Sigmoid colon (tissue), 7 donors: Measurements from ENCODE around the gene B4GALT3. TPM values are rescaled to one million over a fixed set of nuclear protein-coding genes. Genes with fewer than 3 reads are reported as not detected.

Experiments used
- DNase-seq: peaks from one replicate; pipeline ENCODE4 v3.0.0-alpha.2; 2019
- H3K27ac ChIP-seq, 4 donors: fragments of 200-600 bp; sonication (generic); one replicate each; pipeline ENCODE4 v1.5.1; 2016 to 2019; ENCODE audit warnings: mild to moderate bottlenecking in 1 of 4
- H3K27me3 ChIP-seq, 3 donors: fragments of 200-600 bp; sonication (generic); one replicate each; pipeline ENCODE4 v1.5.1; 2019; ENCODE audit warnings: mild to moderate bottlenecking in 1 of 3
- H3K36me3 ChIP-seq, 4 donors: fragments of 200-600 bp; sonication (generic); one replicate each; pipeline ENCODE4 v1.5.1; 2016 to 2019
- H3K4me1 ChIP-seq, 4 donors: fragments of 200-600 bp; sonication (generic); one replicate each; pipeline ENCODE4 v1.5.1; 2017 to 2019
- H3K4me3 ChIP-seq, 4 donors: fragments of 200-600 bp; sonication (generic); one replicate each; pipeline ENCODE4 v1.5.1; 2017 to 2019; ENCODE audit warnings: mild to moderate bottlenecking in 2 of 4, moderate library complexity in 1 of 4
- H3K9me3 ChIP-seq, 4 donors: fragments of 200-600 bp in 3 of 4; sonication (generic) in 3 of 4; one replicate each; pipeline versions ENCODE4 v1.5.1 to v1.6.1; 2013 to 2019
- EP300 ChIP-seq, 4 donors: sonication (generic); formaldehyde crosslinking; IDR thresholded peaks; one replicate each; pipeline ENCODE4 v1.6.1; 2017; ENCODE audit warnings: antibody characterized with exemption in 4 of 4
- POLR2A ChIP-seq, 2 donors: fragments of 450-650 bp; IDR thresholded peaks; one replicate each; pipeline ENCODE4 v1.6.1; 2016; ENCODE audit warnings: antibody characterized with exemption in 2 of 2, mild to moderate bottlenecking in 2 of 2, moderate library complexity in 2 of 2
- POLR2AphosphoS5 ChIP-seq, 4 donors: sonication (generic); formaldehyde crosslinking; IDR thresholded peaks; one replicate each; pipeline ENCODE4 v1.6.1; 2017; ENCODE audit warnings: antibody characterized with exemption in 4 of 4
- WGBS, 2 donors: extraction: QIAGEN DNeasy Blood & Tissue Kit; methylation state at CpG; one replicate each; pipeline ENCODE4 v1.1.7; 2013; 5-methylcytosine and 5-hydroxymethylcytosine counted together
- intact Hi-C: fragments of 100-400 bp; cut with DNase I; formaldehyde crosslinking; loops from one replicate; pipeline ENCODE4 v1.15.1; 2023
- polyA plus RNA-seq, 3 donors: library from polyadenylated mRNA; stranded (reverse); fragments of 200-250 nt; gene quantifications; one replicate each; pipeline ENCODE4 v1.2.3, GENCODE V29; 2013
- total RNA-seq, 4 donors: library from RNA; depleted of rRNA; stranded (reverse); fragments of >200 nt; gene quantifications; one replicate each; pipeline ENCODE4 v1.1.0, GENCODE V29; 2016
- TF ChIP-seq, protein P1 (sequence below), 4 experiments: fragments of 450-650 bp in 3 of 4; fragments of 200-600 bp in 1 of 4; IDR thresholded peaks; one replicate each; pipeline ENCODE4 v1.5.1; 2016 to 2019; ENCODE audit warnings: antibody characterized with exemption in 4 of 4, mild to moderate bottlenecking in 3 of 4, moderate library complexity in 2 of 4
- donor health status: healthy with polysubstance abuse.
- donor health status: Bipolar disorder and iron deficiency.
- donor health status: healthy.

Gene B4GALT3
- total and polyA plus RNA-seq, 7 donors: 10.7 to 33.4 (median 16.8) TPM

GRCh38 chr1:161196521-161197451 lies 19.5 kb upstream of the B4GALT3 start:
- peak overlapping the region in 3 of 4 donors; percentile 25 to 44 (median 39) for H3K4me3 ChIP-seq
- DNase-seq: peak; percentile 87
- 83% methylated on average over 27 of the region's 27 CpGs for WGBS, 2 donors
- H3K27me3 ChIP-seq: no peaks in the 10 kb centered on the region
- peak overlapping the region; percentile 94 to 97 (median 96) for H3K27ac ChIP-seq
- H3K4me1 ChIP-seq: peaks cover 0 to 76% (median 58%) of the 10 kb centered on the region in 4 donors
- H3K9me3 ChIP-seq: no peaks in the 10 kb centered on the region
- peak in 3 of 4 donors; percentile 15 to 38 (median 25) for TF ChIP-seq POLR2AphosphoS5 (IDR thresholded peaks at IDR 0.05)
- TF ChIP-seq, protein P1, sequence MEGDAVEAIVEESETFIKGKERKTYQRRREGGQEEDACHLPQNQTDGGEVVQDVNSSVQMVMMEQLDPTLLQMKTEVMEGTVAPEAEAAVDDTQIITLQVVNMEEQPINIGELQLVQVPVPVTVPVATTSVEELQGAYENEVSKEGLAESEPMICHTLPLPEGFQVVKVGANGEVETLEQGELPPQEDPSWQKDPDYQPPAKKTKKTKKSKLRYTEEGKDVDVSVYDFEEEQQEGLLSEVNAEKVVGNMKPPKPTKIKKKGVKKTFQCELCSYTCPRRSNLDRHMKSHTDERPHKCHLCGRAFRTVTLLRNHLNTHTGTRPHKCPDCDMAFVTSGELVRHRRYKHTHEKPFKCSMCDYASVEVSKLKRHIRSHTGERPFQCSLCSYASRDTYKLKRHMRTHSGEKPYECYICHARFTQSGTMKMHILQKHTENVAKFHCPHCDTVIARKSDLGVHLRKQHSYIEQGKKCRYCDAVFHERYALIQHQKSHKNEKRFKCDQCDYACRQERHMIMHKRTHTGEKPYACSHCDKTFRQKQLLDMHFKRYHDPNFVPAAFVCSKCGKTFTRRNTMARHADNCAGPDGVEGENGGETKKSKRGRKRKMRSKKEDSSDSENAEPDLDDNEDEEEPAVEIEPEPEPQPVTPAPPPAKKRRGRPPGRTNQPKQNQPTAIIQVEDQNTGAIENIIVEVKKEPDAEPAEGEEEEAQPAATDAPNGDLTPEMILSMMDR (IDR thresholded peaks at IDR 0.05): no peak
- no peak for TF ChIP-seq POLR2A (IDR thresholded peaks at IDR 0.05)
- no peak for TF ChIP-seq EP300 (IDR thresholded peaks at IDR 0.05)
- intact Hi-C loops: no loop called here
- H3K36me3 ChIP-seq: peaks cover 0 to 6% (median 0%) of the 10 kb centered on the region in 4 donors

DNA sequence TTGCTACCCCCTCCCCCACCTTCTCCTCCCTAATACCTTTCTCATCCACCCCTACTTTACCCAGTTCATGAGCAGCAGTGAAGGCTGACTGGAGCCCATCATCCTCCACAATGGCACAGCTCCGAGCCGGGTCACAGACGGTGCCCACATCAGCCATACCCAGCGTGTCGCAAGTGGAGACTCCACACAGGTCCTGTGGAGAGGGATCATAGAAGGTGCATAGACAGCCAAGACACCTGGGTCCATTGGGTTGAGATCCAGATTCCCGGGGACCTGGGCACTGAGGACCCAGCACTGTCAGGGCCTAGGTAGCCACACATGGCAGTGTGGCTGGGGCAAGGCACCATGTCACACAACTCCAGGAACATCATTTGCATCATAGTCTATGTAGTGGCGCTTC lies 18.8 kb upstream of the B4GALT3 start:
- no peaks in the 10 kb centered on the region for H3K9me3 ChIP-seq
- H3K27me3 ChIP-seq: no peaks in the 10 kb centered on the region
- peaks cover 0 to 69% (median 52%) of the 10 kb centered on the region in 4 donors for H3K4me1 ChIP-seq
- H3K36me3 ChIP-seq: peaks cover 0 to 13% (median 0%) of the 10 kb centered on the region in 4 donors
- DNase-seq: no peak
- WGBS, 2 donors: 94 to 95% methylated on average over 7 of the region's 7 CpGs
- intact Hi-C loops: no loop called here
- H3K27ac ChIP-seq: peak overlapping the region in 2 of 4 donors; percentile 96 to 97
- TF ChIP-seq POLR2A (IDR thresholded peaks at IDR 0.05) (no peak), POLR2AphosphoS5 (IDR thresholded peaks at IDR 0.05) (no peak), EP300 (IDR thresholded peaks at IDR 0.05) (no peak)
- TF ChIP-seq, protein P1 (IDR thresholded peaks at IDR 0.05): no peak
- peak overlapping the region in 2 of 4 donors; percentile 39 to 44 for H3K4me3 ChIP-seq

GRCh38 chr1:161195171-161195570 lies 17.9 kb upstream of the B4GALT3 start:
- H3K36me3 ChIP-seq: peaks cover 0 to 15% (median 0%) of the 10 kb centered on the region in 4 donors
- peaks cover 0 to 60% (median 42%) of the 10 kb centered on the region in 4 donors for H3K4me1 ChIP-seq
- intact Hi-C loops: no loop called here
- TF ChIP-seq, protein P1 (IDR thresholded peaks at IDR 0.05): no peak
- DNase-seq: no peak
- no peaks in the 10 kb centered on the region for H3K27me3 ChIP-seq
- peak overlapping the region in 1 of 4 donors; percentile 11 for H3K27ac ChIP-seq
- WGBS, 2 donors: 68 to 83% methylated on average over 4 of the region's 4 CpGs
- H3K9me3 ChIP-seq: no peaks in the 10 kb centered on the region
- peak overlapping the region in 1 of 4 donors; percentile 44 for H3K4me3 ChIP-seq

GRCh38 chr1:161193561-161194235 lies 16.4 kb upstream of the B4GALT3 start:
- DNase-seq: no peak
- peak overlapping the region in 1 of 4 donors; percentile 1 for H3K27ac ChIP-seq
- WGBS, 2 donors: 84 to 85% methylated on average over 21 of the region's 21 CpGs
- TF ChIP-seq POLR2AphosphoS5 (IDR thresholded peaks at IDR 0.05) (no peak), POLR2A (IDR thresholded peaks at IDR 0.05) (no peak), EP300 (IDR thresholded peaks at IDR 0.05) (no peak)
- TF ChIP-seq, protein P1 (IDR thresholded peaks at IDR 0.05): no peak
- H3K36me3 ChIP-seq: peaks cover 0 to 15% (median 0%) of the 10 kb centered on the region in 4 donors
- no peaks in the 10 kb centered on the region for H3K27me3 ChIP-seq
- H3K4me3 ChIP-seq: no peak overlapping the region
- intact Hi-C loops: no loop called here
- no peaks in the 10 kb centered on the region for H3K9me3 ChIP-seq
- peaks cover 0 to 47% (median 30%) of the 10 kb centered on the region in 4 donors for H3K4me1 ChIP-seq
